Endothelial cell of umbilical vein (primary cell): ENCODE measurements around the gene SH3TC1. TPM values are rescaled to one million over a fixed set of nuclear protein-coding genes. Genes with fewer than 3 reads are reported as not detected.

ENCODE experiments used
- BruUV-seq: library from RNA; stranded (reverse); fragments of 400-500 nt; replicated peaks from 2 replicates; lab custom pipeline; 2021; lab: Mats Ljungman, UMichigan
- CTCF ChIA-PET: fragments of 300-600, 350-600 bp; sonication (Branson Sonifier 250); formaldehyde crosslinking; loops from one replicate; lab custom pipeline; 2021; ENCODE audit warnings: antibody characterized with exemption, inconsistent platforms; lab: Charles Lee
- POLR2A ChIA-PET: fragments of 300-600, 350-600 bp; sonication (Branson Sonifier 250); formaldehyde crosslinking; loops from one replicate; lab custom pipeline; 2021; ENCODE audit warnings: antibody characterized with exemption, inconsistent platforms; lab: Charles Lee
- DNase-seq: peaks from one replicate; pipeline ENCODE4 v3.0.0-alpha.2; 2011; ENCODE audit warnings: low read depth, low spot score
- FAIRE-seq: peaks from 2 replicates; lab custom pipeline; 2011; peaks lifted over from hg19 to GRCh38; lab: Jason Lieb, UNC
- H2AFZ ChIP-seq: 2 replicates; pipeline ENCODE4 v1.6.0; 2012; ENCODE audit warnings: low read depth, low read length, control low read depth, inconsistent platforms
- H3K27ac ChIP-seq: 2 replicates; pipeline ENCODE4 v1.5.1; 2011; ENCODE audit warnings: low read depth, mild to moderate bottlenecking, control low read depth, low read length, moderate library complexity; ENCODE audit not compliant: insufficient read depth
- H3K27me3 ChIP-seq, 2 experiments: 2 replicates each; pipeline versions ENCODE4 v1.6.0 to v1.6.1; 2011; ENCODE audit warnings: low read length in 2 of 2, mixed read lengths in 1 of 2; ENCODE audit not compliant: control insufficient read depth in 2 of 2, insufficient read depth in 2 of 2
- H3K36me3 ChIP-seq, 2 experiments: 2 replicates in 1 of 2; 3 replicates in 1 of 2; pipeline ENCODE4 v1.5.1; 2011; ENCODE audit warnings: low read length in 2 of 2, mild to moderate bottlenecking in 1 of 2, moderate library complexity in 1 of 2; ENCODE audit not compliant: control insufficient read depth in 2 of 2, insufficient read depth in 2 of 2; ENCODE audit errors: extremely low read depth in 1 of 2
- H3K4me1 ChIP-seq: 3 replicates; pipeline ENCODE4 v1.5.1; 2011; ENCODE audit warnings: mild to moderate bottlenecking, low read length; ENCODE audit not compliant: control insufficient read depth, insufficient read depth; ENCODE audit errors: extremely low read depth
- H3K4me2 ChIP-seq: 2 replicates; pipeline ENCODE4 v1.6.1; 2011; ENCODE audit warnings: low read length, control low read depth, mixed read lengths; ENCODE audit not compliant: insufficient read depth
- H3K4me3 ChIP-seq, 3 experiments: fragments of 200-600 bp in 1 of 3; sonication (generic), shearing (Covaris generic) in 1 of 3; replicated peaks in 1 of 3; 2 replicates each; pipeline ENCODE4 v1.5.1; 2011 to 2016; ENCODE audit warnings: control low read depth in 3 of 3, low read length in 3 of 3, mild to moderate bottlenecking in 2 of 3, inconsistent platforms in 1 of 3, low read depth in 1 of 3, moderate library complexity in 1 of 3; ENCODE audit not compliant: insufficient read depth in 1 of 3
- H3K79me2 ChIP-seq: 2 replicates; pipeline ENCODE4 v1.6.0; 2012; ENCODE audit warnings: low read length, inconsistent platforms; ENCODE audit not compliant: control insufficient read depth, insufficient read depth
- H3K9ac ChIP-seq: replicated peaks from 2 replicates; pipeline ENCODE3; 2011; ENCODE audit warnings: low read length, control low read depth; ENCODE audit not compliant: insufficient read depth; ENCODE audit errors: extremely low read depth
- H3K9me1 ChIP-seq: replicated peaks from 3 replicates; pipeline ENCODE4 v1.6.0; 2011; ENCODE audit warnings: mild to moderate bottlenecking, low read length; ENCODE audit not compliant: control insufficient read depth, insufficient read depth; ENCODE audit errors: extremely low read depth
- H3K9me3 ChIP-seq: replicated peaks from 2 replicates; pipeline ENCODE4 v1.5.1; 2012; ENCODE audit warnings: low read length, inconsistent platforms; ENCODE audit not compliant: control insufficient read depth, insufficient read depth
- H4K20me1 ChIP-seq: replicated peaks from 2 replicates; pipeline ENCODE3; 2011; ENCODE audit warnings: mild to moderate bottlenecking, low read length; ENCODE audit not compliant: control insufficient read depth, insufficient read depth; ENCODE audit errors: extremely low read depth
- CTCF ChIP-seq, 2 donors: IDR thresholded peaks; 1 replicate in 1 of 2; 2 replicates in 1 of 2; pipeline ENCODE4 v1.5.1; 2011; ENCODE audit warnings: low read length in 2 of 2, mild to moderate bottlenecking in 2 of 2, moderate library complexity in 2 of 2, control low read depth in 1 of 2, inconsistent platforms in 1 of 2, low read depth in 1 of 2; ENCODE audit not compliant: insufficient read depth in 1 of 2; ENCODE audit errors: extremely low read depth in 1 of 2
- EZH2 ChIP-seq: IDR thresholded peaks from 2 replicates; pipeline ENCODE4 v1.6.1; 2012; ENCODE audit warnings: borderline replicate concordance, low read depth, mild to moderate bottlenecking, moderate library complexity, low read length, inconsistent platforms; ENCODE audit not compliant: severe bottlenecking
- FOS ChIP-seq: IDR thresholded peaks from 2 replicates; pipeline ENCODE4 v1.6.1; 2011; ENCODE audit warnings: mild to moderate bottlenecking, low read length, moderate library complexity, borderline replicate concordance; ENCODE audit not compliant: insufficient read depth
- GATA2 ChIP-seq: IDR thresholded peaks from 2 replicates; pipeline ENCODE4 v1.7.0; 2011; ENCODE audit warnings: low read depth, mild to moderate bottlenecking, moderate library complexity, mixed read lengths, low read length; ENCODE audit not compliant: insufficient read length, insufficient read depth
- JUN ChIP-seq: IDR thresholded peaks from 2 replicates; pipeline ENCODE4 v1.6.1; 2011; ENCODE audit warnings: borderline replicate concordance, low read depth; ENCODE audit not compliant: insufficient read length, insufficient read depth
- MAX ChIP-seq: IDR thresholded peaks from 2 replicates; pipeline ENCODE4 v1.6.1; 2011; ENCODE audit not compliant: insufficient read depth, insufficient read length
- MYC ChIP-seq: IDR thresholded peaks from one replicate; pipeline ENCODE4 v1.6.1; 2011; ENCODE audit warnings: mild to moderate bottlenecking, low read depth, low read length
- POLR2A ChIP-seq: IDR thresholded peaks from 2 replicates; pipeline ENCODE4 v1.6.1; 2012; ENCODE audit warnings: low read depth, mild to moderate bottlenecking, control low read depth, low read length
- POLR2AphosphoS5 ChIP-seq: IDR thresholded peaks from 2 replicates; pipeline ENCODE4 v1.6.1; 2012; ENCODE audit warnings: low read depth, mild to moderate bottlenecking, control low read depth, low read length, moderate library complexity; ENCODE audit not compliant: insufficient read depth
- dilution Hi-C: fragments of 300-500 bp; cut with MboI; formaldehyde crosslinking; loops from one replicate; pipeline ENCODE4 v1.15.0; 2019; ENCODE audit warnings: low sequenced_read_pairs; ENCODE audit not compliant: extremely low pct_ligation_motif_present
- intact Hi-C: fragments of 100-400 bp; cut with micrococcal nuclease; formaldehyde crosslinking; loops from one replicate; pipeline ENCODE4 v1.10.0; 2022
- polyA plus RNA-seq, 4 experiments: library from polyadenylated mRNA; depleted of rRNA in 3 of 4; stranded (reverse) in 3 of 4; unstranded in 1 of 4; fragments of >200 nt; gene quantifications; 2 replicates each; pipeline versions ENCODE4 v1.2.1 to v1.2.3, GENCODE V29; 2011 to 2012; ENCODE audit warnings: missing spikeins in 1 of 4
- total RNA-seq: library from RNA; stranded (reverse); gene quantifications from 2 replicates; pipeline ENCODE4 v1.2.3, GENCODE V29; 2021

SH3TC1 gene
- total and polyA plus RNA-seq, 2 donors (not counting 3 experiments of a cell fraction or from before 2014, with no cell fraction given), result 96.5 to 192 TPM

- Histone ChIP-seq H3K27me3 (no peaks in the 10 kb centered on the region), H2AFZ (no peak overlapping the region), H3K9ac (no peak overlapping the region), H4K20me1 (no peaks in the 10 kb centered on the region), H3K27ac (no peak overlapping the region), H3K4me2 (no peak overlapping the region), H3K4me3 (no peak overlapping the region), H3K9me3 (no peaks in the 10 kb centered on the region), H3K4me1 (peaks cover 11% of the 10 kb centered on the region), H3K79me2 (peaks cover 27% of the 10 kb centered on the region), H3K36me3 (peaks cover 10 to 62% of the 10 kb centered on the region in 2 experiments), H3K9me1 (no peaks in the 10 kb centered on the region)
- POLR2A ChIA-PET, result no interaction called here
- DNase-seq, result no peak
- dilution Hi-C loops, result no loop called here
- no TSS peak for BruUV-seq
- CTCF ChIA-PET, result interaction anchor here (14.2 kb wide), 1 partner anchor 32 kb away, joined by 196 read pairs; no protein-coding TSS in a partner anchor
- intact Hi-C loops, result no loop called here
- FAIRE-seq, result no peak
- TF ChIP-seq MYC, result no peak
- TF ChIP-seq POLR2AphosphoS5, result no peak
These were observed 10.2 kb downstream of the SH3TC1 start for GRCh38 chr4:8209181-8209874.

- DNase-seq (no peak), FAIRE-seq (no peak)
- no peak overlapping the region for H3K27ac ChIP-seq
- no peak overlapping the region for H3K4me3 ChIP-seq
- BruUV-seq, result no TSS peak
- dilution Hi-C loops (no loop called here), intact Hi-C loops (no loop called here)
- H3K36me3 ChIP-seq, result peaks cover 9 to 67% of the 10 kb centered on the region in 2 experiments
- H3K27me3 ChIP-seq, result no peaks in the 10 kb centered on the region
- H3K9me1 ChIP-seq, result no peaks in the 10 kb centered on the region
- TF ChIP-seq EZH2, result no peak
- TF ChIP-seq MYC, result no peak
- no peak for TF ChIP-seq JUN
- no peak for TF ChIP-seq FOS
- TF ChIP-seq MAX, result no peak
- no peak for TF ChIP-seq POLR2AphosphoS5
- TF ChIP-seq POLR2A, result no peak
- no peak for TF ChIP-seq GATA2
- no peak for TF ChIP-seq CTCF (IDR thresholded peaks at IDR 0.05; ENCODE audit: extremely low read depth in 1 of 2, insufficient read depth in 1 of 2, low read depth in 1 of 2, low read length in 2 of 2)
- ChIA-PET POLR2A (interaction anchor here (0.6 to 0.9 kb wide), 2 partner anchors 9 to 33 kb away, joined by 3 to 6 read pairs; no protein-coding TSS in a partner anchor), CTCF (interaction anchor here (1.2 to 14.2 kb wide), 2 partner anchors 9 to 32 kb away, joined by 5 to 196 read pairs; no protein-coding TSS in a partner anchor)
- H3K79me2 ChIP-seq, result peaks cover 20% of the 10 kb centered on the region
- no peak overlapping the region for H3K9ac ChIP-seq
- no peaks in the 10 kb centered on the region for H3K9me3 ChIP-seq
- H2AFZ ChIP-seq, result no peak overlapping the region
- H3K4me1 ChIP-seq, result peaks cover 4% of the 10 kb centered on the region
- no peak overlapping the region for H3K4me2 ChIP-seq
- no peaks in the 10 kb centered on the region for H4K20me1 ChIP-seq
These were observed 10.9 kb downstream of the SH3TC1 start for GRCh38 chr4:8210010-8210409.
